Suprapubic skin (tissue), 4 donors: Measurements from ENCODE around the gene SNX14. TPM values are rescaled to one million over a fixed set of nuclear protein-coding genes. Genes with fewer than 3 reads are reported as not detected.
"Not testable (repeated sequence)": the region's sequence is repeated elsewhere in the genome, so short reads cannot be mapped to it uniquely, and the experiment has no call there.

ENCODE experiments used
- DNase-seq, 2 donors: peaks; one replicate each; pipeline ENCODE4 v3.0.0-alpha.2; 2019; ENCODE audit warnings: low spot score in 2 of 2
- H3K27ac ChIP-seq: fragments of 200-600 bp; sonication (generic); one replicate; pipeline ENCODE4 v1.5.1; 2019
- H3K27me3 ChIP-seq: fragments of 200-600 bp; sonication (generic); one replicate; pipeline ENCODE4 v1.5.1; 2019
- H3K36me3 ChIP-seq: fragments of 200-600 bp; sonication (generic); one replicate; pipeline ENCODE4 v1.5.1; 2019
- H3K4me1 ChIP-seq: fragments of 200-600 bp; sonication (generic); one replicate; pipeline ENCODE4 v1.5.1; 2019
- H3K4me3 ChIP-seq: fragments of 200-600 bp; sonication (generic); one replicate; pipeline ENCODE4 v1.5.1; 2019; ENCODE audit warnings: mild to moderate bottlenecking
- H3K9me3 ChIP-seq: fragments of 200-600 bp; sonication (generic); one replicate; pipeline ENCODE4 v1.5.1; 2019
- CTCF ChIP-seq, 2 donors: fragments of 200-600 bp in 1 of 2; fragments of 450-650 bp in 1 of 2; sonication (generic) in 1 of 2; IDR thresholded peaks; one replicate each; pipeline ENCODE4 v1.5.1; 2016 to 2019; ENCODE audit warnings: antibody characterized with exemption in 2 of 2, mild to moderate bottlenecking in 1 of 2, moderate library complexity in 1 of 2
- EP300 ChIP-seq: sonication (generic); formaldehyde crosslinking; IDR thresholded peaks from one replicate; pipeline ENCODE4 v1.6.1; 2017; ENCODE audit warnings: antibody characterized with exemption
- POLR2A ChIP-seq, 2 donors: fragments of 450-650 bp; IDR thresholded peaks; one replicate each; pipeline ENCODE4 v1.6.1; 2017; ENCODE audit warnings: antibody characterized with exemption in 2 of 2, mild to moderate bottlenecking in 2 of 2, moderate library complexity in 2 of 2
- POLR2AphosphoS5 ChIP-seq, 3 donors: sonication (generic); formaldehyde crosslinking; IDR thresholded peaks; one replicate each; pipeline ENCODE4 v1.6.1; 2017; ENCODE audit warnings: antibody characterized with exemption in 3 of 3
- WGBS: methylation state at CpG from one replicate; pipeline ENCODE4 v1.1.5; 2018; 5-methylcytosine and 5-hydroxymethylcytosine counted together
- total RNA-seq, 4 donors: library from RNA; depleted of rRNA; stranded (reverse); fragments of >200 nt; gene quantifications; one replicate each; pipeline ENCODE4 v1.1.0, GENCODE V29; 2016

Gene SNX14
- total RNA-seq, 4 donors from 2014 or later = 30.3 to 125 (median 47.8) TPM

- H3K27me3 ChIP-seq = no peaks in the 10 kb centered on the region
- H3K9me3 ChIP-seq = no peaks in the 10 kb centered on the region
- no peak for DNase-seq
- H3K4me1 ChIP-seq = peaks cover 56% of the 10 kb centered on the region
- H3K4me3 ChIP-seq = peak overlapping the region; percentile 95
- 25% methylated on average over 3 of the region's 3 CpGs for WGBS
- H3K27ac ChIP-seq = no peak overlapping the region
- peaks cover 24% of the 10 kb centered on the region for H3K36me3 ChIP-seq
- TF ChIP-seq CTCF (IDR thresholded peaks at IDR 0.05) (no peak), POLR2A (IDR thresholded peaks at IDR 0.05) (no peak), POLR2AphosphoS5 (IDR thresholded peaks at IDR 0.05) (no peak), EP300 (no peak)
Measured at GRCh38 chr6:85640821-85641220, 47.2 kb upstream of the SNX14 start.

- no peak for DNase-seq
- Histone ChIP-seq H3K27me3 (no peaks in the 10 kb centered on the region), H3K9me3 (no peaks in the 10 kb centered on the region), H3K36me3 (peaks cover 50% of the 10 kb centered on the region), H3K4me3 (no peak overlapping the region), H3K4me1 (peaks cover 50% of the 10 kb centered on the region), H3K27ac (no peak overlapping the region)
- WGBS = 59% methylated on average over 3 of the region's 3 CpGs
- TF ChIP-seq EP300 (no peak), POLR2AphosphoS5 (IDR thresholded peaks at IDR 0.05) (no peak), POLR2A (IDR thresholded peaks at IDR 0.05) (no peak), CTCF (IDR thresholded peaks at IDR 0.05) (no peak)
Measured at GRCh38 chr6:85637579-85637978, 43.9 kb upstream of the SNX14 start.

GRCh38 chr6:85632164-85632942 lies 38.7 kb upstream of the SNX14 start:
- peaks cover 19% of the 10 kb centered on the region for H3K4me1 ChIP-seq
- no peak overlapping the region for H3K27ac ChIP-seq
- peaks cover 82% of the 10 kb centered on the region for H3K36me3 ChIP-seq
- no peak overlapping the region for H3K4me3 ChIP-seq
- 96% methylated on average over 6 of the region's 6 CpGs for WGBS
- no peak for DNase-seq
- H3K27me3 ChIP-seq = no peaks in the 10 kb centered on the region
- H3K9me3 ChIP-seq = no peaks in the 10 kb centered on the region
- TF ChIP-seq CTCF (IDR thresholded peaks at IDR 0.05) = no peak
- TF ChIP-seq POLR2A (IDR thresholded peaks at IDR 0.05) = no peak
- TF ChIP-seq POLR2AphosphoS5 (IDR thresholded peaks at IDR 0.05) = no peak
- no peak for TF ChIP-seq EP300

GRCh38 chr6:85631117-85631516 lies 37.5 kb upstream of the SNX14 start:
- H3K4me1 ChIP-seq = peaks cover 17% of the 10 kb centered on the region
- not testable (repeated sequence) for DNase-seq, H3K4me3 ChIP-seq, H3K27ac ChIP-seq, H3K27me3 ChIP-seq, H3K9me3 ChIP-seq
- H3K36me3 ChIP-seq = peaks cover 81% of the 10 kb centered on the region
- WGBS = 92% methylated on average over 5 of the region's 5 CpGs

- no peak overlapping the region for H3K27ac ChIP-seq
- 93% methylated on average over 1 of the region's 1 CpG for WGBS
- H3K9me3 ChIP-seq = no peaks in the 10 kb centered on the region
- TF ChIP-seq EP300 (no peak), POLR2A (IDR thresholded peaks at IDR 0.05) (no peak), POLR2AphosphoS5 (IDR thresholded peaks at IDR 0.05) (no peak), CTCF (IDR thresholded peaks at IDR 0.05) (no peak)
- no peak for DNase-seq
- no peak overlapping the region for H3K4me3 ChIP-seq
- peaks cover 85% of the 10 kb centered on the region for H3K36me3 ChIP-seq
- H3K4me1 ChIP-seq = peaks cover 9% of the 10 kb centered on the region
- H3K27me3 ChIP-seq = no peaks in the 10 kb centered on the region
Measured at GRCh38 chr6:85628353-85628752, 34.7 kb upstream of the SNX14 start.

- Histone ChIP-seq H3K9me3 (no peaks in the 10 kb centered on the region), H3K27me3 (no peaks in the 10 kb centered on the region), H3K27ac (no peak overlapping the region), H3K4me1 (no peaks in the 10 kb centered on the region), H3K4me3 (no peak overlapping the region), H3K36me3 (peaks cover 89% of the 10 kb centered on the region)
- no peak for TF ChIP-seq POLR2A (IDR thresholded peaks at IDR 0.05)
- no peak for TF ChIP-seq EP300
- no peak for TF ChIP-seq POLR2AphosphoS5 (IDR thresholded peaks at IDR 0.05)
- 87% methylated on average over 2 of the region's 2 CpGs for WGBS
- DNase-seq = no peak
Measured at GRCh38 chr6:85620308-85620707, 26.6 kb upstream of the SNX14 start.
